GM21528 (cell line): ENCODE data around the gene FRAT2.

ENCODE experiments used
- ATAC-seq: cut with Tn5 transposase; IDR thresholded peaks from one replicate; pipeline ENCODE4 v1.9.1; 2021; ENCODE audit warnings: mild to moderate bottlenecking, moderate library complexity; ENCODE audit not compliant: unreplicated experiment, low FRiP score

Gene FRAT2

GRCh38 chr10:97328646-97329453 is 5.7 kb downstream of the FRAT2 start:
- no peak for ATAC-seq

DNA sequence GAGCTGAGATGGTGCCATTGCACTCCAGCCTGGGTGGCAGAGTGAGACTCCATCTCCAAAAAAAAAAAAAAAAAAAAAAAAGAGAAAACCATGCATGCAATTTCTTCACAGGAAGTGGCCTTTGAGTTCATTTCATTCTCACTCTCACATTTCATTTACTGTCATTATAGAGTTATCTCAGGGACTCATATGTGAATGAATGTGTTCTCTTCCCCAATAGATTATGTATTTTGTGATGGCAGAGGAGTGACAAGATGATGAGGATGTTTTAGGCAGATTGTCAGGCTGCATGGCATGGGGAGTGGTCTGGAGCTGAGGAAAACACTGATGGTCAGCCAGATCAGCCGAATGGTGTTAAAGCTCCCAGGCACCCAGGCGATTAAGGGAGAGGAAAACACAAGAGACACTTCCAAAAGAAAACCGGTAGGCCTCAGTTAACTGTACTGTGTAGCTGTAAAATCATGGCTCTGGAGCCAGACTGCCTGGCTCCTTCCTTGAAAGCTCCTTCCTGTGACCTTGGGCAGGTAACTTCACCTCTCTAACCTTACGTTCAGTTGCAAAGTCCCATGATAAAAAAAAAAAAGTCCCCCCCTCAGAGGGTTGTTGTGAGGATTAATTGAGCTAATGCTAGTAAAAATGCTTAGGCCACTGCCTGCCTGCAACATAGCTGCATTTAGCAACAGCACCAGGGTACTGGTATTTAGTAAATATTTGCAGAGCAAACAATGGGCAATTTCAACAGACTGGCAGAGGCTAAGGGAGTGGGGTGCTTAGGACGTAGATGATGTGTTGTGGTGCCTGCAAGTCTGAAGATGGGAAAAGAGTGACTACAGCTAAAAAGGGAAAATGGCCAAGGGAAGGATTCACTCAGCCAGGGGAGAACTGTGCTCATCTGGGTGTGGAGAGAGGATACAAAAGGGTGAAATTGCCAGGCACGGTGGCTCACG is 6.9 kb downstream of the FRAT2 start:
- no peak for ATAC-seq

GRCh38 chr10:97325754-97326153 is 8.8 kb downstream of the FRAT2 start:
- no peak for ATAC-seq

DNA sequence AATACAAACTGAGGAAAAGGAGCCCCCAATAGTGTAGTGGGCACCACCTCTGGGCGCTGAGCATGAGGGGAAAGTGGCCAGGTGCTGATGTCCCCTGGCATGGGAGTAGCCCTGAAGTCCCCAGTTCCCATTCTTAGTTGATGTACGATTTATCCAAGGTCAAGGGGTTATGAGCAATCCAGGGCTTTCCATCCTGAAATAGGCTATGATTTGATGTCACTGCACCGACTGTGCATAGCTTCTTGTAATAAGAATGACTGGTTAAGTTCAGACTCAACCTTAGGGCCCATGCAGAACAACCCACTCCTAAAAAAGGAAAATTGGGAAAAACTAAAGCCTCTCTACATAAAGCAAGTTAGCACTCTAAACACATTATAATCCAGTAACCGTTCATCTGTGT is 11.0 kb downstream of the FRAT2 start:
- ATAC-seq: no peak

DNA sequence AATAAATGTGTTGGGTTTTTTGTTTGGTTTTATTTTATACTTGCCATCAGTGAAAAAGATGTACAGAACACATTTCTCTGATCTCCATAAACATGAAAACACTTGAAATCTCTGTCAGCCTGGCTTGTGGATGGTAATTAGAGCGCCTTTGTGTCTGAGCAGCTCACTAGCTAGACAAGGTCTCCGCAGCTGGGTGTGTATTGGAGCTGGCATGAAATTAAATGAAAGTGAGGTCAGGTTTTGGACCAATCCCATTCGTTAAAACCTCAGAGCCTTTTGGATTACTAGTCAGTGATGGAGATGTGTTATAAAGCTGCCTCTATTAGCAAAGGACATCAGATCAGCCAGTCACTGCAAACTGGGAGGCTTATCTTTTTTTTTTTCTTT is 12.7 kb downstream of the FRAT2 start:
- no peak for ATAC-seq

DNA sequence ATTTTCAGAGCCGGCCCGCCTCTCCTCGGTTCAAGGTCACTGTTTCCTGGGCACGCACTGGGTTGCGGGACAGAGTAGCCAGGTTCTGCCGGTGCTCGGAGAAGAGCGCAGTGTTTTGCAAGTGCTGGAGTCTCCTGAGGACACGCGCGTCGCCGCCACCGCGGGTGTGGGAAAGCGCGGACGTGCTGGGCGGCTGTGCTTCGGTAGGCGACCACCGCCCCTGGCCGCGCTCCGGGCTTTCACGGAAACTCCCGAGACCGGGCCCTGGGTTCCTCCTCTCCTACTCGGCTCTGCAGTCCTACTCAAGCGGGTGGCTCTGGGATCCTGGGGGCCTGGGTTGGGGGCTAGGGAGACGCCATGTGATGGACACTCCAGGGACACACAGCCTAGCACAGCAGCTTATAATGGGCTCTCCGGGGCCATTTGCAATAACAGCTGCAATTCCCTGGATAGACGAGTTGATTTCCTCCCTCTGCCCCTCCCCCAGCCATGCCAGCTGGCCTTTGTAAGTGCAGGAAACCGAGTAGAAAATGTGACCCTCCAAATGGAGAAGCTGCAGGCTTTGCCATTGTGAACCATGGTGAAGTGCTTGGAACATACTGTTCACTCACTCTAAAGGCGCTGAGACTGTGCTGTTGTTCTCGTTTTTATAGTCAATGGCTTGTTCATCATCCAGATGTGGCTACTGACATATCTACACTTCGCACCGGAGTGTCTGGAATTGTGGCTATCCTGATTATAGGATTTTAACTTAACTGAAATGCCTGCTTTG is 13.3 kb downstream of the FRAT2 start:
- ATAC-seq: no peak

DNA sequence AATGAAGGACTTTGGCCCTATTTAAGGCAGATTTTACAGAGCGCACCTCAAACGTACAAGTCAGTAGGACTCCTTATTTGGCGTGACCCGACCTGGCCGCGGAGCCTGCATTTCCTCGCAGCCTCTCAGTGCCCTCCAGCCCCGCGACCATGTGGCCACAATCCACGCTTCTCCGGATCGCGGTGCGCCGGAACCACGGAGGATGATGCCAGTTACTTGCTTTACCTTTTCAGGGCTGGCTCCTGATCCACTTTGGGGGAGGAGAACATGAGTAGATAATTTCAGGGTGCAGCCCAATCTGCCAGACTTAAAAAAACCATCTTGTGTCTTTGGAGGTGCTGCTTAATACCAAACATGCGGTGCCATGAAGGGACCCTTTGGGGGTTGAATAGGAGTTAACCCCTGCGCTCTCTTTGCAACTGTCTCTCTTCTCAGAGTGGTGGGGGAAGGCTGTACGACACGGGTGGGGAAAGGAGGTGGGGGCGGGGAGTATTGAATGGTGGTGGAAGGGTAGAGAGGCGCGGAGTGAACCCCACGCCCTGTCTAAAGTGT is 14.0 kb downstream of the FRAT2 start:
- ATAC-seq: no peak

DNA sequence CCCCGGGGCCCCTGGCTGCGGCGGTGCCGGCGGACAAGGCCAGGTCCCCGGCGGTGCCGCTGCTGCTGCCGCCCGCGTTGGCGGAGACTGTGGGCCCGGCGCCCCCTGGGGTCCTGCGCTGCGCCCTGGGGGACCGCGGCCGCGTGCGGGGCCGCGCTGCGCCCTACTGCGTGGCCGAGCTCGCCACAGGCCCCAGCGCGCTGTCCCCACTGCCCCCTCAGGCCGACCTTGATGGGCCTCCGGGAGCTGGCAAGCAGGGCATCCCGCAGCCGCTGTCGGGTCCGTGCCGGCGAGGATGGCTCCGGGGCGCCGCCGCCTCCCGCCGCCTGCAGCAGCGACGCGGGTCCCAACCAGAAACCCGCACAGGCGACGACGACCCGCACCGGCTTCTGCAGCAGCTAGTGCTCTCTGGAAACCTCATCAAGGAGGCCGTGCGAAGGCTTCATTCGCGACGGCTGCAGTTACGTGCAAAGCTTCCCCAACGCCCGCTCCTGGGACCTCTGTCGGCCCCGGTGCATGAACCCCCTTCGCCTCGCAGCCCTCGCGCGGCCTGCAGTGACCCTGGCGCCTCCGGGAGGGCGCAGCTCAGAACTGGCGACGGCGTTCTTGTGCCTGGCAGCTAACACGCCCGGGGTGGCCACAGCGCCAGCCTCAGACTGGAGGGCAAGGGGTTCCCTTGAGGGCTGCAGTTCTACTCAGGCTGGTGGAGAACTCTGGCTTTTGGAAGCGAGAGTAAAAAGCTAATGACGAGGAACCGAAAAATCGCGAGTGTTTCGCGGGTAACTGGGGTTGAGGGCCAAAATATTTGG is 14.7 kb downstream of the FRAT2 start:
- peak; percentile 32 for ATAC-seq

GRCh38 chr10:97318772-97319651 is 15.5 kb downstream of the FRAT2 start, which contains the start of gene FRAT1:
TSS of gene FRAT1 (plus strand) at chr10:97319271. CDS start at chr10:97319454, 183 bp downstream.
- peak; percentile 77 for ATAC-seq

- ATAC-seq: no peak
Observed at GRCh38 chr10:97314671-97315070, 19.9 kb downstream of the FRAT2 start.

GRCh38 chr10:97312897-97313296 is 21.6 kb downstream of the FRAT2 start:
- ATAC-seq: no peak

DNA sequence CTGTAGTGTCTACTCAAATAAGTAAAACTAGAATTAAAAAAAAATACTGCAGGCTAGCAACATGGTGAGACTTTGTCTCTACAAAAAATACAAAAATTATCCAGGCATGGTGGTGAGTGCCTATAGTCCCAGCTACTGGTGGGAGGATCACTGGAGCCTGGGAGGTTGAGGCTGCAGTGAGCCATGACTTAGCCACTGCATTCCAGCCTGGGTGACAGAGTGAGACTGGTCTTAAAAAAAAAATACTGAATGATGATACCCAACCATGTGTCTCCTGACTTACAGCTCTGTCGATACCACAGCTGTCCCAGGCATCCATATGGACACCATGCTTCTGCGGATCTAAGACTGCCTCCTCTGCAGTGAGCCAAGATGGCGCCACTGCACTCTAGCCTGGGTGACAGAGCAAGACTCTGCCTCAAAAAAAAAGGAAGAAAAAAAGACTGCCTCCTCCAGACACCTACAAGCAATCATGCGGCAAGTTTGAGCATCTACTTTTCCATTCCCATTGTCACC is 23.4 kb downstream of the FRAT2 start:
- no peak for ATAC-seq

DNA sequence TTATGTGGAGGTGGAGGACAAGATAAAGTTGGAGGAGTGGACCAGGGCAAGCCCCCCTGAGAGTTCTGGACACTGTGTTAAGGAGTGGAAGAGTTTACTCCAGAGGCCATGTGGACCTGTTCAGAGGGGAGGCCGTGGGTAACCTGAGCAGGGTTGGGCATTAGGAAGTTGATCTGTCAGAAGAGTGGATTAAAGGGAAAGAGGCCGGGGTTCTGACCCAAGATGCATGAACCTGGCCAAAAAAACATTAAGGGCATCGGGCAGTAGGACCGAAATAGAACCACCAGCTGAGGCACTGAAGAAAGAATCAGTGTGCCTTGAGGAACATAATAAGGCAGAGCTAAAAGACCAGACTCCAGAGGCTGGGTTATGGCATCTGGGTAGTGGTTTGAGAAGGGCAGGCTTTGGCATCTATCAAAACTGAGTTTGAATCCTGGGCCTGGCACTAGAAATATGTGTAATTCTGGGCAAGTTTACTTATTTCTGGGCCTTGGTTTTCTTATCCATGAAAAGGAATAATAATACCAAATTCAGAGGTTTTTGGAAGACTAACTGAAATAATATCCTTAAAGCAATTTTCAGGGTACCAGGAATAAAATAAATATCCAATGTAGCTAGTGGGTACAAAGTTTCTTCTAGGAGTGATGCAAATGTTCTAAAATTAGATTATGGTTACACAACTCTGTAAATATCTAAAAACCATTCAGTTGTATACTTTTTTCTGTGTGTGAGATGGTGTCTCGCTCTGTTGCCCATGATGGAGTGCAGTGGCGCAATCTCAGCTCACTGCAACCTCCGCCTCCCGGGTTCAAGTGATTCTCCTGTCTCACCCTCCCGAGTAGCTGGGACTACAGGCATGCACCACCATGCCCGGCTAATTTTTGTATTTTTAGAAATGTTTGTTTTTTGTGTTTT is 26.4 kb downstream of the FRAT2 start:
- no peak for ATAC-seq

GRCh38 chr10:97307441-97307840 is 27.1 kb downstream of the FRAT2 start:
- ATAC-seq: no peak

GRCh38 chr10:97302088-97302791 is 32.3 kb downstream of the FRAT2 start:
- no peak for ATAC-seq

DNA sequence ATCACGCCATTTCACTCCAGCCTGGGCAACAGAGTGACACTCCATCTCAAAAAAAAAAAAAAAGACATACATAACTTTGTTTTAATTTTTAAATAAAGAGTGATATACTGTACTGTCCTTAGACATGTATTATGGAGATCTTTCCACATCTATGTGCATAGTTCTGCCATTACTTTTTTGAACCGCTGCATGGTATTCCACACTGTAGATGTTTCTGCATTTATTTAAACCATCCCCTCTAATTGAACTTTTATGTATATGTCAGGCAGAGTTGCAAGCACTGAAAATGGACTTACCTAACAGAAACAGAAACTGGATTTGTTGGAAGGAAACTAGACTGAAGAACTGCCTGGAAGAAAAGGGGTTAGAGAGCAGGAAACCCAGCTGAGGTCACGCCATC is 33.5 kb downstream of the FRAT2 start:
- ATAC-seq: no peak

DNA sequence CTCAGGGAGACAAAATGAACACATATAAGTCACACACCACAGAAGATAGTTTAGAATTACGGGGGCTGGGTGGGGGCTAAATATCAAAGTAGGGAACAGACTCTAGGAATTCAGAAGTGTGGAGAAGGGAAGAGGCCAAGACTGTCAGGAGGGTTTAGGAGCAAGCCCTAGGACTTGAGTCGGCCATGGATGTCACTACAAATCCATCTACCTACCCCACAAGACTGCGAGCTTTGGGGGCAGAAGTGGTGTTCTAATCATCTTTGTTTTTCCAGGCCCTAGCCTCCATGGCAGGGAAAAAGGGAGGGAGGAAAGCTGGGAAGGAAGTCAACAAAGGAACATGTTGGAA is 36.3 kb downstream of the FRAT2 start:
- no peak for ATAC-seq
